Suprapubic skin (tissue), 4 donors: ENCODE data around the gene TFPI2. TPM values are rescaled to one million over a fixed set of nuclear protein-coding genes. Genes with fewer than 3 reads are reported as not detected.
A peak's percentile ranks its signal among the peaks of the same experiment; 100 is the strongest.

Experiments
- DNase-seq, 2 donors: peaks; one replicate each; pipeline ENCODE4 v3.0.0-alpha.2; 2019; ENCODE audit warnings: low spot score in 2 of 2
- H3K27ac ChIP-seq: fragments of 200-600 bp; sonication (generic); one replicate; pipeline ENCODE4 v1.5.1; 2019
- H3K27me3 ChIP-seq: fragments of 200-600 bp; sonication (generic); one replicate; pipeline ENCODE4 v1.5.1; 2019
- H3K36me3 ChIP-seq: fragments of 200-600 bp; sonication (generic); one replicate; pipeline ENCODE4 v1.5.1; 2019
- H3K4me1 ChIP-seq: fragments of 200-600 bp; sonication (generic); one replicate; pipeline ENCODE4 v1.5.1; 2019
- H3K4me3 ChIP-seq: fragments of 200-600 bp; sonication (generic); one replicate; pipeline ENCODE4 v1.5.1; 2019; ENCODE audit warnings: mild to moderate bottlenecking
- H3K9me3 ChIP-seq: fragments of 200-600 bp; sonication (generic); one replicate; pipeline ENCODE4 v1.5.1; 2019
- CTCF ChIP-seq, 2 donors: fragments of 200-600 bp in 1 of 2; fragments of 450-650 bp in 1 of 2; sonication (generic) in 1 of 2; IDR thresholded peaks; one replicate each; pipeline ENCODE4 v1.5.1; 2016 to 2019; ENCODE audit warnings: antibody characterized with exemption in 2 of 2, mild to moderate bottlenecking in 1 of 2, moderate library complexity in 1 of 2
- EP300 ChIP-seq: sonication (generic); formaldehyde crosslinking; IDR thresholded peaks from one replicate; pipeline ENCODE4 v1.6.1; 2017; ENCODE audit warnings: antibody characterized with exemption
- POLR2A ChIP-seq, 2 donors: fragments of 450-650 bp; IDR thresholded peaks; one replicate each; pipeline ENCODE4 v1.6.1; 2017; ENCODE audit warnings: antibody characterized with exemption in 2 of 2, mild to moderate bottlenecking in 2 of 2, moderate library complexity in 2 of 2
- POLR2AphosphoS5 ChIP-seq, 3 donors: sonication (generic); formaldehyde crosslinking; IDR thresholded peaks; one replicate each; pipeline ENCODE4 v1.6.1; 2017; ENCODE audit warnings: antibody characterized with exemption in 3 of 3
- WGBS: methylation state at CpG from one replicate; pipeline ENCODE4 v1.1.5; 2018; 5-methylcytosine and 5-hydroxymethylcytosine counted together
- total RNA-seq, 4 donors: library from RNA; depleted of rRNA; stranded (reverse); fragments of >200 nt; gene quantifications; one replicate each; pipeline ENCODE4 v1.1.0, GENCODE V29; 2016

The TFPI2 gene
- total RNA-seq, 4 donors from 2014 or later: 0.79 to 1.4 (median 1.1) TPM; not detected in 1

GRCh38 chr7:93902777-93903423, 12.3 kb upstream of the TFPI2 start:
- H3K4me3 ChIP-seq: no peak overlapping the region
- H3K27me3 ChIP-seq: no peaks in the 10 kb centered on the region
- 91% methylated on average over 1 of the region's 1 CpG for WGBS
- H3K4me1 ChIP-seq: no peaks in the 10 kb centered on the region
- no peak overlapping the region for H3K27ac ChIP-seq
- TF ChIP-seq EP300: no peak
- TF ChIP-seq CTCF (IDR thresholded peaks at IDR 0.05): peak; percentile 17 to 47
- TF ChIP-seq POLR2AphosphoS5 (IDR thresholded peaks at IDR 0.05): no peak
- TF ChIP-seq POLR2A (IDR thresholded peaks at IDR 0.05): no peak
- no peaks in the 10 kb centered on the region for H3K9me3 ChIP-seq
- H3K36me3 ChIP-seq: no peaks in the 10 kb centered on the region
- DNase-seq: no peak

GRCh38 chr7:93897680-93898079, 7.1 kb upstream of the TFPI2 start:
- 58% methylated on average over 2 of the region's 2 CpGs for WGBS
- no peaks in the 10 kb centered on the region for H3K36me3 ChIP-seq
- peaks cover 4% of the 10 kb centered on the region for H3K27me3 ChIP-seq
- TF ChIP-seq POLR2A (IDR thresholded peaks at IDR 0.05) (no peak), EP300 (no peak), POLR2AphosphoS5 (IDR thresholded peaks at IDR 0.05) (no peak), CTCF (IDR thresholded peaks at IDR 0.05) (no peak)
- H3K27ac ChIP-seq: no peak overlapping the region
- no peaks in the 10 kb centered on the region for H3K9me3 ChIP-seq
- H3K4me3 ChIP-seq: no peak overlapping the region
- no peak for DNase-seq
- H3K4me1 ChIP-seq: no peaks in the 10 kb centered on the region

GRCh38 chr7:93895859-93896600, 5.5 kb upstream of the TFPI2 start:
- TF ChIP-seq CTCF (IDR thresholded peaks at IDR 0.05) (no peak), POLR2AphosphoS5 (IDR thresholded peaks at IDR 0.05) (no peak), POLR2A (IDR thresholded peaks at IDR 0.05) (no peak), EP300 (no peak)
- 82% methylated on average over 4 of the region's 4 CpGs for WGBS
- Histone ChIP-seq H3K9me3 (no peaks in the 10 kb centered on the region), H3K27me3 (peaks cover 13% of the 10 kb centered on the region), H3K36me3 (no peaks in the 10 kb centered on the region), H3K4me1 (no peaks in the 10 kb centered on the region), H3K27ac (no peak overlapping the region), H3K4me3 (no peak overlapping the region)
- DNase-seq: no peak

- Histone ChIP-seq H3K27ac (no peak overlapping the region), H3K9me3 (no peaks in the 10 kb centered on the region), H3K36me3 (no peaks in the 10 kb centered on the region), H3K4me3 (no peak overlapping the region), H3K4me1 (peaks cover 8% of the 10 kb centered on the region), H3K27me3 (peaks cover 23% of the 10 kb centered on the region)
- no peak for DNase-seq
- TF ChIP-seq POLR2A (IDR thresholded peaks at IDR 0.05): no peak
- 56% methylated on average over 3 of the region's 3 CpGs for WGBS
These were observed 4.5 kb upstream of the TFPI2 start for GRCh38 chr7:93894966-93895640.

GRCh38 chr7:93894426-93894825, 3.9 kb upstream of the TFPI2 start:
- peaks cover 13% of the 10 kb centered on the region for H3K4me1 ChIP-seq
- no peak for TF ChIP-seq POLR2AphosphoS5 (IDR thresholded peaks at IDR 0.05)
- TF ChIP-seq EP300: no peak
- no peak for TF ChIP-seq POLR2A (IDR thresholded peaks at IDR 0.05)
- no peak for TF ChIP-seq CTCF (IDR thresholded peaks at IDR 0.05)
- no peak overlapping the region for H3K27ac ChIP-seq
- no peak for DNase-seq
- WGBS: 93% methylated on average over 1 of the region's 1 CpG
- no peak overlapping the region for H3K4me3 ChIP-seq
- H3K9me3 ChIP-seq: no peaks in the 10 kb centered on the region
- no peaks in the 10 kb centered on the region for H3K36me3 ChIP-seq
- H3K27me3 ChIP-seq: peaks cover 27% of the 10 kb centered on the region
